Dermis blood vessel endothelial cell (primary cell): Measurements from ENCODE around the gene ALS2CL. TPM values are rescaled to one million over a fixed set of nuclear protein-coding genes. Genes with fewer than 3 reads are reported as not detected.

Experiments
- DNase-seq: peaks from one replicate; pipeline ENCODE4 v3.0.0; 2010
- total RNA-seq: library from RNA; depleted of rRNA; stranded (reverse); fragments of >200 nt; gene quantifications from 2 replicates; pipeline ENCODE4 v1.2.3, GENCODE V29; 2014

ALS2CL gene
- total RNA-seq, 1 donor from 2014 or later: 8.5 TPM

- no peak for DNase-seq
Measured at GRCh38 chr3:46677411-46677726, 16.1 kb downstream of the ALS2CL start.

- DNase-seq: no peak
Measured at GRCh38 chr3:46676601-46677410, 16.7 kb downstream of the ALS2CL start.

- peak; percentile 23 for DNase-seq
Measured at GRCh38 chr3:46675843-46676567, 17.5 kb downstream of the ALS2CL start.

GRCh38 chr3:46675426-46675825 lies 18.1 kb downstream of the ALS2CL start:
- no peak for DNase-seq

- no peak for DNase-seq
Measured at GRCh38 chr3:46674031-46674845, 19.2 kb downstream of the ALS2CL start.

- DNase-seq: no peak
Measured at GRCh38 chr3:46673151-46674030, 20.1 kb downstream of the ALS2CL start.

GRCh38 chr3:46672349-46672695 lies 21.2 kb downstream of the ALS2CL start:
- DNase-seq: no peak

GRCh38 chr3:46671541-46672348 lies 21.7 kb downstream of the ALS2CL start:
- no peak for DNase-seq

GRCh38 chr3:46670891-46671427 lies 22.5 kb downstream of the ALS2CL start:
- DNase-seq: no peak

- no peak for DNase-seq
Measured at GRCh38 chr3:46670000-46670890, 23.2 kb downstream of the ALS2CL start.

- no peak for DNase-seq
Measured at GRCh38 chr3:46669191-46669999, 24.1 kb downstream of the ALS2CL start.

GRCh38 chr3:46668591-46668990 lies 24.9 kb downstream of the ALS2CL start:
- no peak for DNase-seq

- no peak for DNase-seq
Measured at GRCh38 chr3:46668116-46668515, 25.4 kb downstream of the ALS2CL start.

GRCh38 chr3:46667657-46668056 lies 25.8 kb downstream of the ALS2CL start:
- DNase-seq: no peak

- no peak for DNase-seq
Measured at GRCh38 chr3:46667061-46667621, 26.3 kb downstream of the ALS2CL start.

GRCh38 chr3:46666453-46666845 lies 27.0 kb downstream of the ALS2CL start:
- DNase-seq: no peak

- DNase-seq: no peak
Measured at GRCh38 chr3:46665763-46666452, 27.6 kb downstream of the ALS2CL start.
